K562 (cell line): ENCODE data around the gene TMEM185B. TPM values are rescaled to one million over a fixed set of nuclear protein-coding genes. Genes with fewer than 3 reads are reported as not detected.

Source experiments
- ATAC-seq: fragments of 200-7000 bp; cut with Tn5 transposase; 3 replicates; pipeline ENCODE4 v1.9.1; 2020; ENCODE audit warnings: moderate library complexity
- Bru-seq: library from RNA; stranded (reverse); fragments of 400-500 nt; gene quantifications from one replicate; lab custom pipeline; 2021; lab: Mats Ljungman, UMichigan
- BruChase-seq, 2 experiments: library from RNA; stranded (reverse); fragments of 400-500 nt; gene quantifications; one replicate each; lab custom pipeline; 2021; lab: Mats Ljungman, UMichigan
- BruUV-seq: library from RNA; stranded (reverse); fragments of 400-500 nt; replicated peaks from 2 replicates; lab custom pipeline; 2021; lab: Mats Ljungman, UMichigan
- CTCF ChIA-PET: fragments of 300-600 bp; formaldehyde crosslinking; extraction: SDS; loops from one replicate; lab custom pipeline; 2021; ENCODE audit warnings: low intra/inter-chr PET ratio; lab: Yijun Ruan, JAX
- POLR2A ChIA-PET: fragments of 300-600, 350-650 bp; sonication (Branson Sonifier 250); formaldehyde crosslinking; extraction: SDS; loops from one replicate; lab custom pipeline; 2021; ENCODE audit warnings: antibody characterized with exemption, inconsistent platforms; lab: Yijun Ruan, JAX
- DNase-seq, 4 experiments: peaks; one replicate each; pipeline versions ENCODE4 v3.0.0 to v3.0.0-alpha.2; 2011 to 2018; ENCODE audit warnings: low spot score in 3 of 4, mixed read lengths in 3 of 4; ENCODE audit errors: extremely low read depth in 1 of 4
- FAIRE-seq: peaks from 2 replicates; lab custom pipeline; 2011; peaks lifted over from hg19 to GRCh38; lab: Jason Lieb, UNC
- H2AFZ ChIP-seq: 2 replicates; pipeline ENCODE4 v1.6.0; 2011; ENCODE audit warnings: low read depth, low read length, control low read depth, inconsistent platforms
- H3K27ac ChIP-seq: fragments of 200-600 bp; 3 replicates; pipeline ENCODE4 v1.8.0; 2011; ENCODE audit warnings: low read depth, mild to moderate bottlenecking, control low read depth, inconsistent platforms, low read length, moderate library complexity, mixed read lengths; ENCODE audit errors: extremely low read depth
- H3K27me3 ChIP-seq, 2 experiments: fragments of 300-600 bp in 1 of 2; 2 replicates in 1 of 2; 3 replicates in 1 of 2; pipeline versions ENCODE4 v1.6.0 to v1.8.0; 2011; ENCODE audit warnings: inconsistent platforms in 2 of 2, low read length in 2 of 2, mild to moderate bottlenecking in 1 of 2, mixed read lengths in 1 of 2, moderate library complexity in 1 of 2; ENCODE audit not compliant: control insufficient read depth in 2 of 2, insufficient read depth in 2 of 2
- H3K36me3 ChIP-seq: fragments of 300-600 bp; 3 replicates; pipeline ENCODE4 v1.8.0; 2011; ENCODE audit warnings: mild to moderate bottlenecking, low read length, inconsistent platforms; ENCODE audit not compliant: control insufficient read depth, insufficient read depth
- H3K4me1 ChIP-seq, 2 experiments: fragments of 200-600 bp in 1 of 2; replicated peaks in 1 of 2; 2 replicates in 1 of 2; 3 replicates in 1 of 2; pipeline versions ENCODE4 v1.5.1 to v1.8.0; 2011; ENCODE audit warnings: inconsistent platforms in 2 of 2, low read length in 2 of 2, mild to moderate bottlenecking in 1 of 2, mixed read lengths in 1 of 2, moderate library complexity in 1 of 2; ENCODE audit not compliant: control insufficient read depth in 2 of 2, insufficient read depth in 2 of 2
- H3K4me2 ChIP-seq: 2 replicates; pipeline ENCODE4 v1.6.1; 2011; ENCODE audit warnings: low read length, control low read depth, inconsistent platforms, mixed read lengths; ENCODE audit not compliant: insufficient read depth
- H3K4me3 ChIP-seq: fragments of 200-600 bp; sonication (generic), shearing (Covaris generic); 2 replicates; pipeline ENCODE4 v1.5.1; 2016; ENCODE audit warnings: control low read depth, inconsistent platforms
- H3K79me2 ChIP-seq: fragments of 200-600 bp; 3 replicates; pipeline ENCODE4 v1.8.0; 2011; ENCODE audit warnings: low read length, inconsistent platforms; ENCODE audit not compliant: control insufficient read depth, insufficient read depth
- H3K9ac ChIP-seq, 2 experiments: 2 replicates each; pipeline versions ENCODE4 v1.6.0 to v1.6.1; 2011; ENCODE audit warnings: low read depth in 2 of 2, low read length in 2 of 2, control low read depth in 1 of 2, inconsistent platforms in 1 of 2, mild to moderate bottlenecking in 1 of 2, mixed read lengths in 1 of 2; ENCODE audit not compliant: insufficient read depth in 1 of 2
- H3K9me1 ChIP-seq: one replicate; pipeline ENCODE4 v1.6.0; 2011; ENCODE audit warnings: inconsistent platforms, mild to moderate bottlenecking, low read length, moderate library complexity; ENCODE audit not compliant: control insufficient read depth, insufficient read depth
- H3K9me3 ChIP-seq: replicated peaks from 2 replicates; pipeline ENCODE4 v1.5.1; 2011; ENCODE audit warnings: low read depth, low read length, inconsistent platforms; ENCODE audit not compliant: control insufficient read depth, insufficient read depth
- H4K20me1 ChIP-seq: replicated peaks from 2 replicates; pipeline ENCODE4 v1.6.1; 2011; ENCODE audit warnings: low read length, inconsistent platforms, mixed read lengths; ENCODE audit not compliant: control insufficient read depth, insufficient read depth
- ADNP ChIP-seq: fragments of 200-800 bp; sonication (Bioruptor generic); IDR thresholded peaks from 2 replicates; pipeline ENCODE4 v1.6.1; 2016; ENCODE audit warnings: missing genetic modification characterization, missing compliant biosample characterization
- DMBX1 ChIP-seq: fragments of 250-450 bp; sonication (Bioruptor Pico); IDR thresholded peaks from 2 replicates; pipeline ENCODE4 v1.8.0; 2022; ENCODE audit warnings: inconsistent platforms, mild to moderate bottlenecking, moderate library complexity, borderline replicate concordance
- ETV5 ChIP-seq: sonication (generic); formaldehyde crosslinking; IDR thresholded peaks from 2 replicates; pipeline ENCODE4 v1.4.0; 2020; ENCODE audit warnings: low read depth, mild to moderate bottlenecking, missing genetic modification reagents
- FOXK1 ChIP-seq: sonication (generic); formaldehyde crosslinking; IDR thresholded peaks from 2 replicates; pipeline ENCODE4 v1.8.0; 2022; ENCODE audit warnings: missing genetic modification reagents, mild to moderate bottlenecking, borderline replicate concordance
- KLF6 ChIP-seq: fragments of 250-450 bp; sonication (Bioruptor Pico); IDR thresholded peaks from 2 replicates; pipeline ENCODE4 v1.4.0; 2020; ENCODE audit warnings: mild to moderate bottlenecking, moderate library complexity, borderline replicate concordance
- RB1 ChIP-seq: fragments of 450-650 bp; IDR thresholded peaks from 2 replicates; pipeline ENCODE4 v1.6.1; 2017; ENCODE audit warnings: low read depth, mild to moderate bottlenecking
- RFX5 ChIP-seq: IDR thresholded peaks from 2 replicates; pipeline ENCODE4 v1.6.1; 2011; ENCODE audit warnings: low read depth, mild to moderate bottlenecking, improper control_type of control experiment, low read length
- ZNF12 ChIP-seq: sonication (generic); formaldehyde crosslinking; IDR thresholded peaks from 2 replicates; pipeline ENCODE4 v1.4.0; 2020; ENCODE audit warnings: mild to moderate bottlenecking, missing genetic modification reagents
- ZNF644 ChIP-seq: fragments of 200-800 bp; sonication (Bioruptor generic); IDR thresholded peaks from 2 replicates; pipeline ENCODE4 v1.6.1; 2016; ENCODE audit warnings: low read depth, missing genetic modification characterization, missing compliant biosample characterization
- WGBS: fragments of 100-300 bp; shearing (Covaris generic); methylation state at CpG from one replicate; pipeline ENCODE4 v1.1.6; 2016; ENCODE audit warnings: low coverage, mixed read lengths; ENCODE audit not compliant: insufficient coverage; ENCODE audit errors: missing lambda C conversion rate; 5-methylcytosine and 5-hydroxymethylcytosine counted together
- in situ Hi-C: fragments of 300-500 bp; cut with MboI; formaldehyde crosslinking; loops from 4 replicates; pipeline ENCODE4 v1.15.0; 2018; ENCODE audit warnings: inconsistent platforms, mixed read lengths
- intact Hi-C: fragments of 100-400 bp; cut with micrococcal nuclease; formaldehyde crosslinking; loops from 2 replicates; pipeline ENCODE4 v1.14.2; 2022
- long read RNA-seq, 3 experiments: library from polyadenylated mRNA in 2 of 3; library from RNA in 1 of 3; unstranded in 2 of 3; stranded (forward) in 1 of 3; transcript quantifications; one replicate each; pipeline ENCODE4 v2.0.0, GENCODE V29; 2019 to 2022
- polyA minus RNA-seq, 3 experiments: library from RNA; depleted of rRNA, polyadenylated mRNA; stranded (reverse); fragments of >200 nt; gene quantifications; 2 replicates each; pipeline ENCODE4 v1.2.3, GENCODE V29; 2011
- polyA plus RNA-seq, 8 experiments: library from polyadenylated mRNA; depleted of rRNA in 4 of 8; stranded (reverse) in 5 of 8; unstranded in 3 of 8; fragments of >200 nt; fragmentation: Nextera tagmentation in 2 of 8; fragmentation: Illumina TruSeq in 1 of 8; extraction: Ambion mirVana in 2 of 8; extraction: Trizol in 1 of 8; gene quantifications; 2 replicates each; pipeline versions ENCODE4 v1.2.1 to v1.2.3, GENCODE V29; 2011 to 2014; ENCODE audit warnings: inconsistent platforms in 1 of 8, missing spikeins in 1 of 8
- total RNA-seq, 7 experiments: library from RNA; depleted of rRNA in 6 of 7; stranded (reverse); fragments of >200 nt in 6 of 7; fragmentation: Illumina TruSeq in 2 of 7; extraction: Trizol in 2 of 7; gene quantifications; 2 replicates each; pipeline versions ENCODE4 v1.2.1 to v1.2.3, GENCODE V29; 2011 to 2021; ENCODE audit warnings: low replicate concordance in 1 of 7
- TF ChIP-seq, protein P1 (sequence below): fragments of 450-650 bp; IDR thresholded peaks from 2 replicates; pipeline ENCODE4 v1.6.1; 2016; ENCODE audit warnings: antibody characterized with exemption
- TF ChIP-seq, protein P2 (sequence below): fragments of 250-450 bp; sonication (Bioruptor Pico); IDR thresholded peaks from 2 replicates; pipeline ENCODE4 v1.8.0; 2022; ENCODE audit warnings: moderate library complexity, mild to moderate bottlenecking, inconsistent platforms

Gene TMEM185B
- total RNA-seq (2011; cell fraction: chromatin; rRNA removed; ENCODE audit: low replicate concordance): 24.9 and 37.8 TPM in 2 replicates
- 22.9 and 35.9 TPM in 2 replicates for total RNA-seq (2011; cell fraction: nucleolus; rRNA removed)
- 26.7 and 29.2 TPM in 2 replicates for total RNA-seq (2011; cell fraction: nucleoplasm; rRNA removed)
- total RNA-seq (2014; rRNA removed) (17.8 and 26.9 TPM in 2 replicates), total RNA-seq (2014; rRNA removed; fragmentation: Illumina TruSeq; extraction: Trizol) (11.2 TPM in 2 replicates), total RNA-seq (2015; rRNA removed; fragmentation: Illumina TruSeq; extraction: Trizol) (11.5 and 11.6 TPM in 2 replicates), total RNA-seq (2021) (26.3 and 27.3 TPM in 2 replicates), polyA plus RNA-seq (2011; rRNA removed) (8.7 and 12.1 TPM in 2 replicates), polyA plus RNA-seq (2014; fragmentation: Illumina TruSeq; extraction: Trizol) (23.4 and 28.2 TPM in 2 replicates), polyA plus RNA-seq (2014; fragmentation: Nextera tagmentation; extraction: Ambion mirVana) (1 to 10 TPM; 2.9 to 3.2 TPM), polyA plus RNA-seq (2014; rRNA removed) (12.0 and 14.6 TPM in 2 replicates), polyA minus RNA-seq (2011; rRNA and poly(A)+ RNA removed) (8.3 and 8.6 TPM in 2 replicates), Bru-seq, nascent RNA (percentile 90 among the genes with signal in this experiment), BruChase-seq, experiment 1, labeled RNA remaining after a 2-hour chase (percentile 78 among the genes with signal in this experiment), BruChase-seq, experiment 2, labeled RNA remaining after a 6-hour chase (percentile 83 among the genes with signal in this experiment)
- 10.8 and 16.1 TPM in 2 replicates for polyA plus RNA-seq (2011; cell fraction: cytosol; rRNA removed)
- polyA plus RNA-seq (2011; cell fraction: nucleus; rRNA removed): 19.2 and 23.5 TPM in 2 replicates
- polyA plus RNA-seq (2012): 22.9 and 28.1 TPM in 2 replicates
- 7.0 and 8.9 TPM in 2 replicates for polyA minus RNA-seq (2011; cell fraction: cytosol; rRNA and poly(A)+ RNA removed)
- polyA minus RNA-seq (2011; cell fraction: nucleus; rRNA and poly(A)+ RNA removed): 9.2 and 13.6 TPM in 2 replicates
- long read RNA-seq, experiment 1, transcript TMEM185B-201 (1 exons, 2,131 nt): major isoform, 55 of 57 reads
- long read RNA-seq, experiment 1, partial matches to known transcripts: 0 of 57 reads
- long read RNA-seq, experiment 1, other reads (novel, unspliced or antisense): 2 of 57 reads
- long read RNA-seq, experiment 2, transcript TMEM185B-201 (1 exons, 2,131 nt): major isoform, 13 of 13 reads
- long read RNA-seq, experiment 2, partial matches to known transcripts: 0 of 13 reads
- long read RNA-seq, experiment 2, other reads (novel, unspliced or antisense): 0 of 13 reads
- long read RNA-seq, experiment 3, transcript TMEM185B-201 (1 exons, 2,131 nt): major isoform, 18 of 18 reads
- long read RNA-seq, experiment 3, partial matches to known transcripts: 0 of 18 reads
- long read RNA-seq, experiment 3, other reads (novel, unspliced or antisense): 0 of 18 reads

DNA sequence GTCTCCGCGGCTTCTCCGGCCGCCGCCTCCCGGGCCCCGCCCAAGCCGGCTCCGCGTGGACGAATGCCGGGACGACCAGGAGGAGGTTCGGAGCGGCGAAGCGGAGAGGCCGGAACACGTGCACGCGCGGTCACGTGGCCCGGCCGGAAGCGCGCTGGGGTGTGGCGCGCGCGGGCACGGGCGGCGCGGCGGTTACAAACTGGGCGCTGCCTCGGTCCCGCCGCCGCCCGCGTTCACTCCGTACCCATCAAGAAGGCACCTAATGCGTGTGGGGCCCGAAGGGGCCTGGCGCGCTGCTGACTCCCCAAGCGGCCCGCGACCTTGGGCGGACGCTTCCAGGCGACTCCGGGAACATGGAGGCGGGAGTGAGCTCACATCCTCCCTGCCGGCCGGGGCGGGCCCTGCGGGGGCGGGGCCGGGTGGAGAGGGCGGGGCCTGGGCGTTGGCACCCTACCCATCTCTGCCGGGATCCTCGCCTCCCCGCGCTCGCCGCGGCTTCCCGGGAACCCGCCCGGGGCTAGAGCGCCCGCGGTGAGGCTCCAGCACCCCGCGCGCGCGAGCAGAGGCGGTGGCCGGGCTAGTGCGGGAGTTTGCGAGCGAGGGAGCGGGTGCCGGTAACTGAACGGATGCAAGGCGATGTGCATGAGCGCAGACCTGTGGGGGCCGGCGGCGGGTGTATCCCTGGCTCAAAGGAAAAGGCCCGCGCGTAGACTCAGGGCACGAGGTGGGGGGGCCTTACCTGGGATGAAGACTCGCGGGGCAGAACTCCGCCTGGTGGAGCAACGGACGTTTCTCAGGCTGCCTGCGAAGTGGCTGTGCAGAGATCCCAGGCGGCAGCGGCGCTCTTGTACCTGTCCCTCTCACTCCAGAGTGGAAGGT, at the start of gene TMEM185B:
Gene TMEM185B, minus strand, starts transcription at position 367 of the 879 bp plus-strand sequence. CDS start 424 bp downstream, outside the sequence.
- Histone ChIP-seq H3K27ac (peak within 1 kb of the TSS; percentile 96), H3K4me3 (peak within 1 kb of the TSS; percentile 59), H3K9ac (peak within 1 kb of the TSS; percentile 87 to 92), H2AFZ (peak within 1 kb of the TSS; percentile 94), H3K36me3 (peaks cover 33% of the 10 kb centered on the region), H3K79me2 (peaks cover 28% of the 10 kb centered on the region), H3K4me1 (peaks cover 30 to 37% of the 10 kb centered on the region in 2 experiments), H3K9me3 (0 out of 2 replicates have a peak, but pooled peaks cover 2% of the 10 kb centered on the region), H3K27me3 (no peaks in the 10 kb centered on the region; a peak in 1 of 5 replicates), H4K20me1 (0 out of 2 replicates have a peak, but pooled peaks cover 3% of the 10 kb centered on the region), H3K9me1 (no peaks in the 10 kb centered on the region), H3K4me2 (peak within 1 kb of the TSS; percentile 72)
- in situ Hi-C loops (no loop called here), intact Hi-C loops (loop anchor here (1.0 kb wide), 1 partner anchor 29 kb away; the partner anchor contains the start of gene RALB)
- ATAC-seq (peak; percentile 94), DNase-seq (peak; percentile 87 to 98 (median 96)), FAIRE-seq (peak; percentile 74)
- CTCF ChIA-PET: interaction anchor here (1.2 kb wide), 1 partner anchor 90 kb away, joined by 3 read pairs; no protein-coding TSS in a partner anchor
- WGBS: 3% methylated on average over 61 of the region's 108 CpGs
- BruUV-seq: TSS peak; percentile 86
- POLR2A ChIA-PET: interaction anchor here (0.6 to 1.7 kb wide), 6 partner anchors 9 to 74 kb away, joined by 4 to 10 read pairs (median 6); no protein-coding TSS in a partner anchor
- TF ChIP-seq ZNF644 (tag) (no peak; the same call in 1 of the 2 replicates), RFX5 (no peak), ETV5 (peak; percentile 96), ZNF12 (CRISPR knock-in tag) (no peak), ADNP (no peak), FOXK1 (CRISPR knock-in tag) (no peak), DMBX1 (CRISPR knock-in tag) (peak; percentile 76), KLF6 (peak; percentile 77; the same call in 1 of the 2 replicates), RB1 (peak; percentile 87)
- TF ChIP-seq, protein P1, sequence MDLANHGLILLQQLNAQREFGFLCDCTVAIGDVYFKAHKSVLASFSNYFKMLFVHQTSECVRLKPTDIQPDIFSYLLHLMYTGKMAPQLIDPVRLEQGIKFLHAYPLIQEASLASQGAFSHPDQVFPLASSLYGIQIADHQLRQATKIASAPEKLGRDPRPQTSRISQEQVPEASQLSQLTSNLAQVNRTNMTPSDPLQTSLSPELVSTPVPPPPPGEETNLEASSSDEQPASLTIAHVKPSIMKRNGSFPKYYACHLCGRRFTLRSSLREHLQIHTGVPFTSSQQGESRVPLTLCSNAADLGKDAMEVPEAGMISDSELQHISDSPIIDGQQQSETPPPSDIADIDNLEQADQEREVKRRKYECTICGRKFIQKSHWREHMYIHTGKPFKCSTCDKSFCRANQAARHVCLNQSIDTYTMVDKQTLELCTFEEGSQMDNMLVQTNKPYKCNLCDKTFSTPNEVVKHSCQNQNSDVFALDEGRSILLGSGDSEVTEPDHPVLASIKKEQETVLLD: 0 out of 2 replicates have a peak, but pooled peaks have one; percentile 21
- TF ChIP-seq, protein P2, sequence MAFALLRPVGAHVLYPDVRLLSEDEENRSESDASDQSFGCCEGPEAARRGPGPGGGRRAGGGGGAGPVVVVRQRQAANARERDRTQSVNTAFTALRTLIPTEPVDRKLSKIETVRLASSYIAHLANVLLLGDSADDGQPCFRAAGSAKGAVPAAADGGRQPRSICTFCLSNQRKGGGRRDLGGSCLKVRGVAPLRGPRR (CRISPR knock-in tag): no peak
